Chondrocyte (in vitro differentiated cells): Measurements from ENCODE around the gene TRIM2. TPM values are rescaled to one million over a fixed set of nuclear protein-coding genes. Genes with fewer than 3 reads are reported as not detected.

Experiments
- DNase-seq: peaks from one replicate; pipeline ENCODE4 v3.0.0; 2021; ENCODE audit warnings: mixed read lengths, low spot score
- H3K27ac Mint-ChIP-seq: one replicate; pipeline ENCODE4 v1.8.0; 2021; ENCODE audit warnings: mild to moderate bottlenecking, moderate library complexity, mixed read lengths; ENCODE audit not compliant: unreplicated experiment
- H3K27me3 Mint-ChIP-seq: 2 replicates; pipeline ENCODE4 v1.8.0; 2021; ENCODE audit warnings: low read depth, mixed read lengths
- H3K36me3 Mint-ChIP-seq: 2 replicates; pipeline ENCODE4 v1.8.0; 2021; ENCODE audit warnings: low read depth, mixed read lengths
- H3K4me1 Mint-ChIP-seq: 2 replicates; pipeline ENCODE4 v1.8.0; 2021; ENCODE audit warnings: low read depth, mild to moderate bottlenecking, mixed read lengths
- H3K4me3 Mint-ChIP-seq: one replicate; pipeline ENCODE4 v1.8.0; 2021; ENCODE audit warnings: mild to moderate bottlenecking, moderate library complexity, mixed read lengths; ENCODE audit not compliant: unreplicated experiment
- H3K9me3 Mint-ChIP-seq: 2 replicates; pipeline ENCODE4 v1.8.0; 2021; ENCODE audit warnings: low read depth, mixed read lengths
- CTCF ChIP-seq: fragments of 200-600 bp; sonication (generic); IDR thresholded peaks from 2 replicates; pipeline ENCODE4 v1.5.0; 2021; ENCODE audit warnings: antibody characterized with exemption, mild to moderate bottlenecking, moderate library complexity
- total RNA-seq: library from RNA; stranded (reverse); gene quantifications from 3 replicates; pipeline ENCODE4 v1.2.1, GENCODE V29; 2021

The TRIM2 gene
- total RNA-seq, 1 donor from 2014 or later, result 18.2 TPM

- no peak overlapping the region for H3K4me3 Mint-ChIP-seq
- DNase-seq, result no peak
- no peaks in the 10 kb centered on the region for H3K36me3 Mint-ChIP-seq
- H3K27me3 Mint-ChIP-seq, result peaks cover 2% of the 10 kb centered on the region
- peaks cover 3% of the 10 kb centered on the region for H3K9me3 Mint-ChIP-seq
- H3K4me1 Mint-ChIP-seq, result peaks cover 12% of the 10 kb centered on the region
- H3K27ac Mint-ChIP-seq, result no peak overlapping the region
- no peak for TF ChIP-seq CTCF
Observed at GRCh38 chr4:153169776-153170175, 34.5 kb upstream of the TRIM2 start.

- TF ChIP-seq CTCF, result no peak
- Mint-ChIP-seq H3K27ac (no peak overlapping the region), H3K4me1 (peaks cover 12% of the 10 kb centered on the region), H3K36me3 (no peaks in the 10 kb centered on the region), H3K9me3 (no peaks in the 10 kb centered on the region), H3K4me3 (no peak overlapping the region), H3K27me3 (peaks cover 2% of the 10 kb centered on the region)
- no peak for DNase-seq
Observed at GRCh38 chr4:153170407-153170806, 33.8 kb upstream of the TRIM2 start.

GRCh38 chr4:153174821-153175567, 29.2 kb upstream of the TRIM2 start:
- no peaks in the 10 kb centered on the region for H3K4me1 Mint-ChIP-seq
- no peak overlapping the region for H3K27ac Mint-ChIP-seq
- DNase-seq, result no peak
- H3K4me3 Mint-ChIP-seq, result no peak overlapping the region
- no peaks in the 10 kb centered on the region for H3K36me3 Mint-ChIP-seq
- no peaks in the 10 kb centered on the region for H3K9me3 Mint-ChIP-seq
- no peak for TF ChIP-seq CTCF
- H3K27me3 Mint-ChIP-seq, result no peaks in the 10 kb centered on the region

- no peaks in the 10 kb centered on the region for H3K36me3 Mint-ChIP-seq
- no peaks in the 10 kb centered on the region for H3K4me1 Mint-ChIP-seq
- H3K4me3 Mint-ChIP-seq, result no peak overlapping the region
- no peak for TF ChIP-seq CTCF
- no peaks in the 10 kb centered on the region for H3K9me3 Mint-ChIP-seq
- no peak for DNase-seq
- H3K27me3 Mint-ChIP-seq, result no peaks in the 10 kb centered on the region
- no peak overlapping the region for H3K27ac Mint-ChIP-seq
Observed at GRCh38 chr4:153176938-153177337, 27.3 kb upstream of the TRIM2 start.

- Mint-ChIP-seq H3K4me1 (no peaks in the 10 kb centered on the region), H3K36me3 (no peaks in the 10 kb centered on the region), H3K9me3 (no peaks in the 10 kb centered on the region), H3K4me3 (no peak overlapping the region), H3K27ac (no peak overlapping the region), H3K27me3 (no peaks in the 10 kb centered on the region)
- no peak for TF ChIP-seq CTCF
- DNase-seq, result no peak
Observed at GRCh38 chr4:153177841-153178240, 26.4 kb upstream of the TRIM2 start.
